DMS153 treated with DMSO at 0.1 percent for 48 hours (cell line): ENCODE data around the gene HDAC4.

ENCODE experiments used
- DNase-seq: peaks from one replicate; lab custom pipeline; 2025; ENCODE audit not compliant: unreplicated experiment; lab: John Stamatoyannopoulos, UW

The HDAC4 gene

DNA sequence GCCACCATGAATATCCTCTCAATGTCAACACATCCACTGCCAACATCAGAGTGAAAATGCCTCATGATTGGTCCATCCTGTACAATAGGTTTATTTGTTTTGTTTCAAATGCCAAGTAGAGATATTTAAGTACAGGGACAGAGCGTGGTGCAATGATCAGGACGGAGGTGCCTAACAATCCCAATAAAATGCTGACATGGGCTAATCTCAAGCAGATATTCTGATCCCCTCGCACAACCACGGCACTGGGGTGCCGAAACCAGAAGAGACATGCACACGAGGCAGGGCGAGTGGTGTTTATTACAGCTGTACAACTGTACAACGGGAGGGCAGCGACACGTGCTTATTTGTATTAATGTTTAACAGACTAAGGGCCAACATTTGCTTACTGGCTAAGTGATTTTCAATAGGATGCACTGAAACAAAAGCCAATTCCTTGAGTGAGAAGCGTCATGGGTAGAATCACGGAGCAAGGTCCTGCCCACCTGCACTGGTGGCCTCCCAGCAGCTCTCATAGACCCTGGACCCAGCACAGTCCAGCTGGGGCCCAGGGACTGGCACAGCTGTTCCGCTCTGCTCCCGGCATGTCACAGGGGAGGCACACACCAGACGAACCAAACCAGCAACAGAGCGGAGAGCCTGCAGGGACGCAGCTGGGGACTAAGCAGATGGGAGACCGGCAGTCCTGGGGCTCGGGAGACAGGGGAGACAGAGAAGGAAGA is 101.4 kb downstream of the HDAC4 start:
- no peak for DNase-seq

DNA sequence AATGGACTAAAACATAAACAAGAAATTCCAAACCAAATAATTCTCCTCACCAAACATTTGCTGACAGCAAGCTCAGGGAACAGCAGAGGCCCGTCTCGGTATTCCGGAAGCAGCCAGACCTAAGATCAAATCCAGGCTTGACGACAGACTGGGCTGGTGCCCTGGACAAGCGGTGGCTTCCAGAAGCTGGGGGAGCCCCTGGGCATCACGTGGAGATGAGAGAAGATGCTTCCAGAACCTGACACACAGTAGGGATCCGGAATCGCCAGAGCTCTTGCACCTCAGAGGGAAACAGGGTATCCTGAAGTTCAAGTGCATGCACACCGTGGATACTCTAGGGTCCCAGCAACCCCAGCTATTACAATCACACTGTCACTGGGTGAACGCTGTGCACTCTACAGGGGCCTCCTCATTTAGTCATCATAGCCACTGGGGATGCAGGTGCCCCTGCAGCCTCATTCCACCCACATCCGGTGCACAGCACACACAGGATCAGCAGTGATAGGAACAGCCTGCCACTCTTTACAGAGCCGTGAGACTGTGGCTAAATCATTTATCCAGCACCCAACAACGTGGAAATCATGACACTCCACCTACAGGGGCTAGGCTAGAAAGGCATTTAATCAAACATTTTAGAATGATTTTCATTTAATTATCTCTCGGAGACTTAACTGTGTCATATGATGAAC is 102.6 kb downstream of the HDAC4 start:
- DNase-seq: no peak

DNA sequence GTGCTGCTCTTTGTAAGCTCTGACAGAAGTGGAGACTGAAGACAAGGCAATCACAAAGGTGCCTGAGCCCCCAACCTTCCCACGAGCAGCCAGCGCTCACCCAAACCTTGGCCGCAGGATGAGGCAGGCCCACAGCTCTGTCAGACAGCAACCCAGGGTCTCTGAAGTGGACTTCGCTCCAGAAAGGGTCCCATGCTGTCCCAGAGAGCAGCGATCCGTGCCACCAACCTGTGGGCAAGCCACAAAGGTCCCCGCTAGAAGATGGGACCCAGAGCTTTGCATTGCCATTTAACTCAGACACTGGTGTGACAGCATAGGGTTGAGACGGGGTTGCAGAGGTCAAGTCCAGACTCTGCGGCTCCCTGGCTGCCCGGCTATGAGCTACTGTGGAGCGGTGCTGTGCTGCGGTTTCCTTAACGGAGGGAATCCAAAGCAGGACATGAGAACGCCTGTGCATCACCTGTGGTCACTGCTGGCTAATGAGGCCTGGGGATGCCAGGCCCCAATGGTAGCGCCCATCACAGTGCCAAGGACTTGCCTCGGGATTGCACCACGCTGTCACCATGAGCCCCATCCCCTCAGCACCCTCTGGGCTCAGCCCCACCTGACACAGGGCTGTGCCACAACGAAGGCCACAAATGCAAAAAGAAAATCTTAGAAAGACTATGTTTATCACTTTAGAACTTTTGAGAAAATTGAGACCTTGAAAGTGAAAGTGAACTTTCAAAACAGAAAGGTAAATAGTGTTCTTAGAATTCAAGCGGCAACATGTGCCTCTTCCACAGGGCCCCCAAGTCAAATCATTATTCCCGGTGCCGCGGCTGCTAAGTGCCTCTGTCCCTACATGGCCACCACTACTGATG is 103.4 kb downstream of the HDAC4 start:
- DNase-seq: no peak

DNA sequence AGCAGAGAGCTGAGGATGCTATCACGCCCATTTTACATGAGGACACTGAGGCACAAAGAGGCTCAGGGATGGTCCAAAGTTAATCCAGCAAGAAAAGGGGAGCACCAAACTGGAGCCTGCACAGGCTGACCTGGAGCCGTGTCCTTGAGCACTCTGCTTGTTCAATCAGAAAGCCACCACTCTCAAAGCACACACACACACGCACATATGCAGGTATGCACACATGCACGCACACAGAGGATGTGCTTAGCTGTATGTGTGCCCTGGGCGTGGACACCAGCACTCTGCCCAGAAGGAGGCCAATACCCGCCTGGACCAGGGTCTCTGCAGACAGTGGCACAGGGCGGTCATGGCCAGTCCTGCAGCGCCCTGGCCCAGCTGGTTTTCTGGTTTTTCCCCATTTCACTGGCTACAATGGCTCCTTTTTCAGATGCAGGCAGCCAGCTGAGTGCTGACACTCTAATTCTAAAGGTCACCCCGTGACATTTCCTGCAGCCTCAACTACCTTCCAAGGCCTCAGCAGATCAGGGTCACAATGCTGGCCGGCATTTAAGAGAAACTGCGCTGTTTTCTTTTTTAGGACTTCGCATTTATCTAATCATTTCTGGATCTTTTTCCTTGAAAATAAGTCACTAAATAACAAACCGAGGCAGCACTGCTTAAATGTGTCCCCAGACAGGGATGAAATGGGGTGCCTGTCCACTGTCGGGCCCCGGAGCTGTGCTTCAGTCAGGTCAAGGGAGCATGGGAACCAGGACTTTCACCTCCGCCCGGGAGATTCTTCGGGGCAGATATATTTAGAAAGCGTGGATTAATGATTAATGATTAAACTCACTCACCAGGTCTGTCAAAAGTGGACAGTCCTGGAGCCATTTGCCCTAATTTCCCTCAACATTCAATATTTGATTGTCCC is 104.5 kb downstream of the HDAC4 start:
- no peak for DNase-seq

DNA sequence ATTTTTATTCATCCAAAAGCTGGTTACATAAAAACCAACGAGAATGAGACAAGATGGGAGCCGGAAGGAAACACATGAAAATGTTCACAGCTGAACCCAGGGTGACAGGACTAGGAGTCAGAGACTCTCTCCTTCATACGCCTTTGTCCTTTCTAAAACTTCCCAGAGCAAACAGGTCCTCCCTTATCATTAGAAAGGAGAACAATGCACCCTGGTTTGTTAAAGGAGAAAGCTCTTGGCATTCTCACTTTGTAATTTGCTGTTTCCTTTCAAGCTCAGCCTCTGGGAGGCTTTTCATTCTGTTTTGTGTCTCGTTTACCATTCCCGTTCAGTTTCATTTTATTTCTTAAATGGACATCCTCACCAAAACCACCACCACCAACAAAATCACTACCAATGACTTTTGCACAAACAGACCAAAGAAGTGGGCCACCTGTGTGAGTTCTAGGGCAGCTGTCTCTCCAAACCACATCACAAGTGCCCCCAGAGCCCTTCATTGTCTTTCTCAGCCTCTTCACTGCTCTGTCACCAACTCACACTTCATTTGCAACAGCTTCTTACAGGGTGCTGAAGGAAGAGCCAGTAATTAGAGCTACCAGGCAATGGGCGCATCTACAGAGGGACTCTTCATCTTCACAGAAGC is 105.3 kb downstream of the HDAC4 start:
- no peak for DNase-seq

DNA sequence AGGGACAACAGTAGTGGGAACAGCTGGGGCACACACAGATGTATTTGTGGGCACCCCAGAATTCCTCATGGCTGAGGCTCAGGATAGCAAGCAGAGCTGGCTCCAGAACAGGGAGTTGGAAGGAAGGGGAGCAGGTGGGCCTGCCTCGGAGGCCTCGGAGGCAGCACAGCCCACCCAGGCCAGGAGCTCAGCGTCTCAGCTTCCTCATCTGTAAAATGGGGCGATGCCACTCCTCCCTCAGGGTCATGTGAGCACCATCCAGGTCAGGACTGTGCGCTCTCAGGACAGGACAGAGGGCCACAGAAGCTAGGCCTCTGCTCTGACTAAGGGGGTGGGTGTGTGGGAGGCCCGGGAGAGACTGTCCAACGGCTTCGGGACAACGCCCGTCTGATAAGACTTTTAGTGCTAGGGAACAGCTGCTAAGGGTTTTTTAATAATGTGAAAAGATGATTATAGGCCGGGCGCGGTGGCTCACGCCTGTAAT is 106.2 kb downstream of the HDAC4 start:
- no peak for DNase-seq

DNA sequence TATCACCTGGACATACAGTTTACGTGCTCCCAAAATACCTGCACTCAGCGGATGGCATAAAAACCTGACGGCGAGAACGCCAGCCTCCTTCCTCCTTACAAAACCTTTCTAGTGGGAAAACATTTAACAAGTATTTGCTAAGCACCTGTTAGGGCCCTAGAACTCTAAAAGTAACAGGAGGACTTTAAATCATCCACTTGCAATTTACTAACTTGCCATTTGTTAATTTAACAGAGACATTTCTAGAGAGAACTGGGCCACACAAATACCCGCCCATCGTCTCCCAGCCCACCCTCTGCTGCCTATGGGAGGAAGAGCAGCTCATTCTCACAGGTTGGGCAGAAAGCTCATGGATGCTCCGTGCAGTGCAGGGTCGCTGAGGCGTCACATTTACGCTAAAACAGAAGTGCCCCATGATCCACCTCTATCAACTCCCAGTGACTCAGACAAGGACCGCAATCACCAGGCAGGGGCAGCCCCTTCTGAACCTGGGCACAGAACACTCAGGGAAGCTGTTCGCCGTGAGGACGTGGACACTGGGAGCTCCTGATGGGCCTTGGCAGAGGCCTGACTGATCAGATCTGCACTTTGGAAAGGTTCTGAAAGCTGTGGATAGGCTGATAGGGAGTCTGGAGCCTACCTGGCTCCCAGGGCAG is 106.9 kb downstream of the HDAC4 start:
- no peak for DNase-seq

DNA sequence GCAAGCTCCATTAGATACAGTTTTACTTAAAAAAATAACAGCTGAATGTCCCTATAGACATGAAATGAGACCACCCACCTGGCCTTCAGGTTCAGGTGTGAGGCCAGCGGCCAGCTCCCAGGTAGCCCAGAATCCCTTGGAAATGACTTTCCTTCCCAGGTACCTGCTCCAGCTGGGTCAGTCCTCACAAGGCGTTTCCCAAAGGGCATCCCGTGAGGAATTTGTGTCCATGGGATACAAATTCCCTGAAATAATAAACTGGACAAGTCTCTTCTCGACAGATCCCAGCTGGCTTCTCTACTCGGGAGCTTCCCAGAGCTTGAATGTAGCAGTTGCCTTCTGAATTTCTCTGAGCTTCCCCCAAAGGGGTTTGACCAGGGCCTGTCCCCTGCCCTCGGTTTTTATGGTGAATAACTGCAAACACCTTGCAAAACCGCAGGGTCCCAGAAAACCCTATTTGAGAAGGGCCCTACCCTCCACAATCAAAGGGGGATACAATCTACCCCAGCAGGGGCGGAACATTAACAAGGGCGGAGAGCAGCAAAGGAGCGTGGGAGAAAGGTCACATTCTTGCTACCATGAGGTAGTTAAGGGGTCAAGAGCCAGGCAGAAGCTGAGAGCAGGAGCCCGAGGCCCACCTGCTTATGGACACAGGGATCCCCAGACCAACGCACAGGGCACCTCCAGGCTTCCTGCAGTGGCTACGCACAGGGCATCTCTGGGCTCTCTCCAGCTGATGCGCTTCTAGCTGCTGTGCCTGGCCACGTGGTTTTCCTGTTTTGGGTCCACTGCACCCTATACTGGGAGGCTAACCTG is 107.7 kb downstream of the HDAC4 start:
- DNase-seq: no peak

DNA sequence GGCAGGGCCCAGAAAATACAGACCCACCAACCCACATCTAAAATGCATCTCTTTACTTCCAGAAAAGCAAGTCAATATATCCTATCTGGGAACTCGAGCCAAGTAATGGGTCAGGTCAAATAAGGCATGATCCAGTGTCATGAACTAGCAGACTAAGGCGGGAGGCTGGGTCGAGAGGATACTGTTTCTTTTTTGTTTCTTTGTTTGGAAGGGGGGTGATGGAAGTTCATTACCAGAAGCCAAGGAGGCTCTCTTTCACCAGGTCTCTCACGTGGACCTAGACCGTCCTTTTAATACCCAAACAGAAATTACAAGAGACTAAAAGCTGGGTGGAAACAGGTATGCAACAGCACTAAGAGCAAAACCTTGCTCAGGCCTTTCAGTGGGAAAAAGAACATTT is 108.3 kb downstream of the HDAC4 start:
- no peak for DNase-seq

DNA sequence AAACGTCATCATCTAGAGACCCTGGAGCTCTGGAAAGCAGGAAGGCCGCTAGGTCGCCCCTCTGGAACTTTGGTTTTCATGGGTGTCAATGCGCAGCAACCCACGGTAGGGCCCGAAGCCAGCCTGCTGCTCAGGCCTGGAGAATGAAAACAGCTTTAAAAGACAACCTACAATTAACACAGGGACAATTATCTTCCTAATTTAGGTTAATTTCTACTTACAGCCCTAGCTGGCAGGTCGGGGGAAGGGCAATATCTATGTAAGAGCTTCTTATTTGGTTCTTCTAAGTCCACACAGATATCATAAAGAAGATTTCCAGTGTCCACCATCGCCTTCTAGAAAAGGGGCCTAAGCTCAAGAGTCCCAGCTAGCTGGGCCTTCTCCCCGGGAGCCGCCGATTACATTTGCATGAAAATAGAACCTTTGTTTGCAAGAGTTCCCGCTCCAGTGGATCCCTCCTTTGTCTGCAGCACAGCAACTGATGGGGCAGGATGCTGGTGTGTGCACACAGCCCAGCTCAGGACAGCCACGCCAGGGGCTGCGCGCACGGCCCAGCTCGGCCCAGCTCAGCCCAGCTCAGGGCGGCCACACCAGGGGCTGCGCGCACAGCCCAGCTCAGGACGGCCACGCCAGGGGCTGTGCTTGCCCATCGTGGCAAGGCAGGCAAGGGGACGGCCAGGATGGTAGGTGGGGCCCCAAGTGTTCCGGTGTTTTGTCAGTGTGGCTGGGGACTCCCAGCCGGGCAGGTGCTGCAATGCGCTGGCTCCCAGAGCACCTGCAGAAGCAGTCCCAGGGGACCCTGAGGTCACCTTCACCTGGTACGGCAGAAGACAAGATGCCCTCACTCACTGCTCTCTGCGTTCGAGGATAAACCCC is 109.1 kb downstream of the HDAC4 start:
- DNase-seq: peak; percentile 84

DNA sequence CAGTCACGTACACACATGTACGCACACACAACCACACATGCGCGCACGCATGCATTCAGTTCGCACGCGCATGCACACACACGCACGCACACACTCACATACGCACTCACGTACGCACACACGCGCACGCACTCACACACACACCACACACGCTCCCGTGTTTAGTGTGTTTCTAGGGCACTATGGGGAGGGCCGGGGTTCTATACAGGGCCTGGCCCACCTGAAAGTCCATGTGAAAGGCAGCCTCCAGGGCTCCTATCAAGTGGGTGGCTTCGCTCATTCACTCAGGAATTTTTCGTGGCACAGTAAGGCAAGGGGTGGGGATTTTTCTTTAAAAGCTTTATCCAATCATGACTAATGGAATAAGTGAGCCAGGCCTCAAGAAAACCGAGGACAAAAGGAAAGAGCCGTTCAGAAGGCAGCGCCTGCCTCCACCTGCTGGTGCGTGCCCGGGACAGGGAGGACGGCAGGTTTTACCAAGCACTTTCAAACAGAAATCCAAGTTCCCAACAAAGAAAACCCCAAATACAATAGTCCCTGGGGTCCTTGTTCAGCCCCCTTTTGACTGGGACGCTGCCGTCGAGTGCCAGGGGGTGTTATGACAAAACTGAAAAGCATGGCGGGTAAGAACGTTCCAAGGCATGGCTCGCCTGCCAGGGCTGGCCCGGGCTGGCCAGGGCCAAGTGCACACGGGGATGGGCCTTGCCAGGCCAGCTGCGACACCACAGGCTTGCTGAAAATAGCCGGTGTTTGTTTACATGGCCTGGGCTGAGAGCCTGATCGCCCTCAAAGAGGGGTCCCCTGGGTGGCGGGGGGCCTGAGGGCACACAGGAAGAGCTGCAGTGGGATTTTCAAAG is 110.0 kb downstream of the HDAC4 start:
- DNase-seq: peak; percentile 22

DNA sequence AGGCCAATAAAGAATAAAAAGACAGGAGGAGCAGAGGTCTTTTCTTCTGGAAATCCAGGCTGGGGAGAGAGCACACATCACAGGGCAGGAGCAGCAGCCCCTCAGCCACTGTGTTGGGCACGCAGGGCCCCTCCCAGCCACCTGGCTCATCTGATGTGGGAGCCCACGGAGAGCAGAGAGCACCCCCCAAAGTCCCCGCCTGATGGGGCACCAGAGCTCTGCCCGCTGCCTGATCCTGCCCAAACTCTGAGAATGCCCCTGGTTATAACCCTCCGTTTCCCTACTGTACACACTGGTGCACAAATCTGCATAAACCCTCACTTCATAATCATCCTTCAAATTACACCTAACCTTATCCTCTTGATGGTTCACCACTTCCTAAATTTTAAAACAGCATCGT is 111.3 kb downstream of the HDAC4 start:
- DNase-seq: no peak

DNA sequence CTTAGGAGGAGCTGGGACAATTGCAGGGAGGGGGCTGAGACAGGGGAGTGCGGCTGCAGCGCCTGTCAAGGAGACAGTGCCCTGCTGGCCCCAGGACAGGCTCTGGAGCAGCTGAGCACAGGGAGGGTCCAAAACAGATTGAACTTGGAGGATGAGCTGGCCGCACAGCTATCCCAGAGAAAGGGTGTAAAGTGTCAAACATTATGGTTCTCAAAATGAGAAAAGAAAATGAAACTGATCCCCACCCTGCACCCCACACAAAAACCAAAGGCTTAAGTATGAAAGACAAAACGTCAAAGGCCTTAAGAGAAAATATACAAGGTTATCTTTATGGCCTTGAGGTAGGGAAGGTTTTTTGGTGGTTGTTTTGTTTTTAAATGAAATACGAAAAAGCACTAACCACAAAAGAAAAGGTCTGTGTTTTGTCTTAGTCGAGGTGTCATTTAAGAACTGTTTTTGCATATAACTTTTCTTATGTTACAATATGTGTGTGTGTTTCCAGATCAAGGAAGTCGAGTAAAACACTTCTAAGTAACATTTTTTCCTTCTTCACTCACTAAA is 111.8 kb downstream of the HDAC4 start:
- no peak for DNase-seq

DNA sequence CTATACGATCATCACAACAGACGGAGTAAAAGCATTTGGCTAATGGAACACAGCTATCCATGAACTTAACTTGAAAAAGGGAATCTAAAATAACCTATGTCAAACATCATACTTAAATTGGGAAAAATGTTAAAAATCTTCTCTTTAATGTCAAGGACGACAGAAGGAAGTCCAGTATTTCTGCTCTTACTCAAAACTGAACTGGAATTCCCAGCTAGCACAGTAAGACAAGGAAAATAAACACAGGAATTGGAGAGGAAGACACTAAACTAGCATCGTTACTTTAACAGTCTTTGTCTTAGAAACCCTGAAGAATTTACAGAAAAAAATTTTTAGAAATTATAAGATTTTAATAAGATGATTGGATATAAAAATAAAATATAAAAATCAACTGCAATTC is 112.6 kb downstream of the HDAC4 start:
- DNase-seq: no peak

DNA sequence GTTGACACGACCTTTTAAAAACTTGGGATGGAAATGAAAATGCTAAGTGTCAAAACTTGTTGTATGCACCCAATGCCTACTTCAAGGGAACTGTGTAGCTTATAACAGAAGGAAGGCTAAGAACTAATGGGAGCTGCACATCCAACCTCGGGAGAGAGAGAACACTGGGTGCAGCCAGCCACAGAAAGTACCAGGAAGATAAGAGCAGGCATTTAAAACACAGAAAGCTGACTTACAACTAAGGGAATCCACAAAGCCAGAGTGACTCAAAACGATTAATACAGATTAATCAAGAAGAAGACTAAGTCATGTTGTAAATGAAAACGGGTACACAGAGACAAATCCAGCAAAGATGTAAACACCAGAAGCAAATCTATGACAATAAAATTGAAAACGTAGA is 113.4 kb downstream of the HDAC4 start:
- DNase-seq: no peak

DNA sequence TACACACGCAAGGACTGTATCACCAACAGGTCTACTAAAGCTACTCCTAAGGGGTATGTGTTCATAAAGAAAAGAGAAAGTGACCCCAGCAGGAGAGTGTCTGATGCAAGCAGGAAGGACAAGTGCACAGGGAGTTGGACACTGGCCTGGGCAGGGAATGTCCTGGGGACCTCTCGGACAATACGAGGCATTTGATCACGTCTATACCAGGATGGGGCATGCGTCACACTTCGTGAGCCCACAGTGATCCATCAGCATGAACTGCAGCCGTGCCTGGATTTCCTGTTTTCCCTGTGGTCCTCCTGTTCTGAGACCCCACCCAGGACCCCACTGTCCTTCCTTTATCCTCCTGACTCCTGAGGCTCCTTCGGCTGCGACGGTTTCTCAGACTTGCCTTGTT is 113.9 kb downstream of the HDAC4 start:
- no peak for DNase-seq

DNA sequence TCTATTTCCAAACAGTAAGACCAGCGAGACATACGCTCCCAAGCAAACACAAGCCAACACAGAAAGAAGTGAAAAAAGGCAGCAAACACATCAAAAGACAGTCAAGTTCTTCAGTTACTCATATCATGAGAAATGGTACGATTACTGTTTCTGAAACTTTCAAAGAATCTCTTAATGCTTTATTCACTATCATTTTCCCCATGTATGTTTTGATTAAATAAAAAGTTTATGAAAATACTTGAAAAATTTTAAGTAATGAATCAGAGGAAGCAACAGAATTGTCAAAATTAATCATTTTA is 114.9 kb downstream of the HDAC4 start:
- DNase-seq: no peak
